Esophagus (tissue), 2 donors: ENCODE data around the gene ZNF562. TPM values are rescaled to one million over a fixed set of nuclear protein-coding genes. Genes with fewer than 3 reads are reported as not detected.

Experiments used
- H3K27ac ChIP-seq, 2 donors: one replicate each; pipeline ENCODE4 v1.5.1; 2013; ENCODE audit warnings: low read depth in 2 of 2, mild to moderate bottlenecking in 2 of 2, inconsistent platforms in 1 of 2, low read length in 1 of 2, moderate library complexity in 1 of 2
- H3K27me3 ChIP-seq, 2 donors: one replicate each; pipeline ENCODE4 v1.6.1; 2013; ENCODE audit warnings: low read length in 2 of 2, control low read depth in 1 of 2, mild to moderate bottlenecking in 1 of 2; ENCODE audit not compliant: insufficient read depth in 2 of 2, control insufficient read depth in 1 of 2
- H3K36me3 ChIP-seq, 2 donors: one replicate each; pipeline ENCODE4 v1.6.1; 2013; ENCODE audit warnings: low read length in 1 of 2; ENCODE audit not compliant: control insufficient read depth in 2 of 2, insufficient read depth in 2 of 2
- H3K4me1 ChIP-seq, 2 donors: one replicate each; pipeline ENCODE4 v1.6.1; 2013; ENCODE audit warnings: low read length in 1 of 2; ENCODE audit not compliant: control insufficient read depth in 2 of 2, insufficient read depth in 2 of 2
- H3K4me3 ChIP-seq, 2 donors: one replicate each; pipeline ENCODE4 v1.5.1; 2013; ENCODE audit warnings: low read length in 2 of 2, mild to moderate bottlenecking in 2 of 2, low read depth in 1 of 2, moderate library complexity in 1 of 2
- H3K9me3 ChIP-seq, 2 donors: one replicate each; pipeline ENCODE4 v1.6.1; 2013; ENCODE audit warnings: mild to moderate bottlenecking in 2 of 2, low read depth in 1 of 2, low read length in 1 of 2, moderate library complexity in 1 of 2; ENCODE audit not compliant: control insufficient read depth in 2 of 2, insufficient read depth in 1 of 2
- WGBS, 2 donors: extraction: QIAGEN DNeasy Blood & Tissue Kit; methylation state at CpG; one replicate each; pipeline ENCODE4 v1.1.7; 2013; 5-methylcytosine and 5-hydroxymethylcytosine counted together
- polyA plus RNA-seq, 2 donors: library from polyadenylated mRNA; stranded (reverse); fragments of 200-250 nt; gene quantifications; one replicate each; pipeline ENCODE4 v1.2.3, GENCODE V29; 2013
- donor health status: healthy with polysubstance abuse.
- donor health status: Bipolar disorder and iron deficiency.

Gene ZNF562
- polyA plus RNA-seq, result 10 to 100 TPM; 11.2 to 14.2 TPM

- Histone ChIP-seq H3K27ac (peak within 1 kb of the TSS; percentile 95 to 100), H3K36me3 (peaks cover 8% of the 10 kb centered on the region in 2 donors), H3K4me3 (peak within 1 kb of the TSS; percentile 71 to 79), H3K9me3 (peaks cover 0 to 10% of the 10 kb centered on the region in 2 donors), H3K27me3 (no peaks in the 10 kb centered on the region), H3K4me1 (no peaks in the 10 kb centered on the region)
- 1 to 3% methylated on average over 42 of the region's 42 CpGs for WGBS, 2 donors
These were observed at the start of gene ZNF562 for GRCh38 chr19:9674663-9675357. Gene ZNF562, minus strand, starts transcription at chr19:9675100. Its CDS starts 14,356 bp downstream, at chr19:9660744.

GRCh38 chr19:9724157-9724556 lies 49.3 kb upstream of the ZNF562 start:
- H3K4me1 ChIP-seq, result no peaks in the 10 kb centered on the region
- 90 to 92% methylated on average over 4 of the region's 4 CpGs for WGBS, 2 donors
- no peaks in the 10 kb centered on the region for H3K9me3 ChIP-seq
- no peak overlapping the region for H3K4me3 ChIP-seq
- no peaks in the 10 kb centered on the region for H3K27me3 ChIP-seq
- no peak overlapping the region for H3K27ac ChIP-seq
- H3K36me3 ChIP-seq, result no peaks in the 10 kb centered on the region

- Histone ChIP-seq H3K4me3 (peak overlapping the region in 1 of 2 donors; percentile 19), H3K27me3 (no peaks in the 10 kb centered on the region), H3K9me3 (no peaks in the 10 kb centered on the region), H3K36me3 (no peaks in the 10 kb centered on the region), H3K4me1 (no peaks in the 10 kb centered on the region), H3K27ac (no peak overlapping the region)
- 20 to 41% methylated on average over 6 of the region's 6 CpGs for WGBS, 2 donors
These were observed 47.0 kb upstream of the ZNF562 start for GRCh38 chr19:9721861-9722260.

- H3K4me1 ChIP-seq, result no peaks in the 10 kb centered on the region
- no peaks in the 10 kb centered on the region for H3K27me3 ChIP-seq
- H3K4me3 ChIP-seq, result no peak overlapping the region
- H3K9me3 ChIP-seq, result no peaks in the 10 kb centered on the region
- H3K36me3 ChIP-seq, result no peaks in the 10 kb centered on the region
- H3K27ac ChIP-seq, result no peak overlapping the region
- WGBS, 2 donors, result 61 to 64% methylated on average over 4 of the region's 4 CpGs
These were observed 45.6 kb upstream of the ZNF562 start for GRCh38 chr19:9720541-9720940.

GRCh38 chr19:9711815-9712214 lies 36.9 kb upstream of the ZNF562 start:
- Histone ChIP-seq H3K27me3 (no peaks in the 10 kb centered on the region), H3K4me3 (no peak overlapping the region), H3K4me1 (peaks cover 0 to 5% of the 10 kb centered on the region in 2 donors), H3K27ac (no peak overlapping the region), H3K36me3 (no peaks in the 10 kb centered on the region), H3K9me3 (peaks cover 0 to 3% of the 10 kb centered on the region in 2 donors)
- 93 to 96% methylated on average over 3 of the region's 3 CpGs for WGBS, 2 donors

- peaks cover 0 to 5% of the 10 kb centered on the region in 2 donors for H3K4me1 ChIP-seq
- no peak overlapping the region for H3K4me3 ChIP-seq
- 21 to 29% methylated on average over 1 of the region's 1 CpG for WGBS, 2 donors
- H3K27ac ChIP-seq, result no peak overlapping the region
- no peaks in the 10 kb centered on the region for H3K27me3 ChIP-seq
- peaks cover 0 to 3% of the 10 kb centered on the region in 2 donors for H3K9me3 ChIP-seq
- H3K36me3 ChIP-seq, result no peaks in the 10 kb centered on the region
These were observed 34.4 kb upstream of the ZNF562 start for GRCh38 chr19:9709305-9709704.

GRCh38 chr19:9705836-9706235 lies 30.9 kb upstream of the ZNF562 start:
- H3K9me3 ChIP-seq, result peaks cover 0 to 1% of the 10 kb centered on the region in 2 donors
- WGBS, 2 donors, result 82% methylated on average over 6 of the region's 6 CpGs
- H3K27ac ChIP-seq, result no peak overlapping the region
- no peak overlapping the region for H3K4me3 ChIP-seq
- no peaks in the 10 kb centered on the region for H3K27me3 ChIP-seq
- H3K4me1 ChIP-seq, result peaks cover 0 to 14% of the 10 kb centered on the region in 2 donors
- H3K36me3 ChIP-seq, result no peaks in the 10 kb centered on the region

- Histone ChIP-seq H3K9me3 (peaks cover 3 to 9% of the 10 kb centered on the region in 2 donors), H3K4me1 (peaks cover 0 to 14% of the 10 kb centered on the region in 2 donors), H3K4me3 (no peak overlapping the region), H3K36me3 (no peaks in the 10 kb centered on the region), H3K27me3 (no peaks in the 10 kb centered on the region), H3K27ac (peak overlapping the region; percentile 32 to 77)
- 66 to 75% methylated on average over 6 of the region's 6 CpGs for WGBS, 2 donors
These were observed 27.3 kb upstream of the ZNF562 start for GRCh38 chr19:9702186-9702585.

GRCh38 chr19:9700229-9700981 lies 25.5 kb upstream of the ZNF562 start:
- Histone ChIP-seq H3K27ac (peak overlapping the region; percentile 36 to 66), H3K27me3 (no peaks in the 10 kb centered on the region), H3K4me3 (peak overlapping the region; percentile 26 to 41), H3K36me3 (no peaks in the 10 kb centered on the region), H3K9me3 (peaks cover 3 to 9% of the 10 kb centered on the region in 2 donors), H3K4me1 (peaks cover 0 to 14% of the 10 kb centered on the region in 2 donors)
- 87 to 89% methylated on average over 22 of the region's 22 CpGs for WGBS, 2 donors
